Measurements from ENCODE around the gene YWHAH. TPM values are rescaled to one million over a fixed set of nuclear protein-coding genes. Genes with fewer than 3 reads are reported as not detected.
A peak's percentile ranks its signal among the peaks of the same experiment; 100 is the strongest.

Gene YWHAH
- total RNA-seq, 4 donors from 2014 or later: 93.0 to 111 (median 103) TPM

GRCh38 chr22:31969789-31970489 is 25.6 kb downstream of the YWHAH start:
- peak overlapping the region in 1 of 3 donors; percentile 19 for H3K4me3 ChIP-seq (replicated peaks in 1 of 3)
- TF ChIP-seq POLR2A (IDR thresholded peaks at IDR 0.05) (no peak), CTCF (IDR thresholded peaks at IDR 0.05) (peak in 4 of 6 experiments; percentile 51 to 74 (median 62))
- H3K4me1 ChIP-seq: peaks cover 5 to 8% of the 10 kb centered on the region in 2 donors
- H3K36me3 ChIP-seq: no peaks in the 10 kb centered on the region
- H3K9me3 ChIP-seq: no peaks in the 10 kb centered on the region
- DNase-seq: peak; percentile 78 to 83
- H3K27me3 ChIP-seq: no peaks in the 10 kb centered on the region
- WGBS, 2 donors: 31 to 50% methylated on average over 11 to 19 of the region's 19 CpGs
- H3K27ac ChIP-seq: no peak overlapping the region
- intact Hi-C loops (cut with DNase I): loop anchor here (5.0 to 10.0 kb wide), 3 partner anchors 115 to 408 kb away; no protein-coding TSS in a partner anchor

GRCh38 chr22:31970490-31971444 is 26.4 kb downstream of the YWHAH start:
- H3K4me1 ChIP-seq: peaks cover 5 to 8% of the 10 kb centered on the region in 2 donors
- peak overlapping the region in 1 of 3 donors; percentile 48 for H3K27ac ChIP-seq
- H3K9me3 ChIP-seq: no peaks in the 10 kb centered on the region
- intact Hi-C loops (cut with DNase I): loop anchor here (5.0 to 10.0 kb wide), 3 partner anchors 114 to 408 kb away; no protein-coding TSS in a partner anchor
- no peaks in the 10 kb centered on the region for H3K27me3 ChIP-seq
- H3K36me3 ChIP-seq: no peaks in the 10 kb centered on the region
- peak; percentile 26 to 86 (median 78) for TF ChIP-seq CTCF (IDR thresholded peaks at IDR 0.05)
- no peak for TF ChIP-seq POLR2A (IDR thresholded peaks at IDR 0.05)
- peak overlapping the region in 1 of 3 donors; percentile 19 for H3K4me3 ChIP-seq (replicated peaks in 1 of 3)
- DNase-seq: peak; percentile 67 to 69
- 21 to 31% methylated on average over 29 to 46 of the region's 55 CpGs for WGBS, 2 donors

GRCh38 chr22:31972180-31972579 is 27.8 kb downstream of the YWHAH start:
- Histone ChIP-seq H3K27me3 (no peaks in the 10 kb centered on the region), H3K9me3 (no peaks in the 10 kb centered on the region), H3K36me3 (no peaks in the 10 kb centered on the region), H3K4me1 (peaks cover 5 to 8% of the 10 kb centered on the region in 2 donors), H3K27ac (no peak overlapping the region), H3K4me3 (replicated peaks in 1 of 3) (no peak overlapping the region)
- intact Hi-C loops (cut with DNase I): loop anchor here (5.0 to 10.0 kb wide), 3 partner anchors 113 to 410 kb away; no protein-coding TSS in a partner anchor
- DNase-seq: no peak
- 71 to 73% methylated on average over 4 to 9 of the region's 14 CpGs for WGBS, 2 donors
- TF ChIP-seq CTCF (IDR thresholded peaks at IDR 0.05) (no peak), POLR2A (IDR thresholded peaks at IDR 0.05) (no peak)

- H3K9me3 ChIP-seq: no peaks in the 10 kb centered on the region
- 76 to 92% methylated on average over 5 of the region's 5 CpGs for WGBS, 2 donors
- H3K4me3 ChIP-seq (replicated peaks in 1 of 3): no peak overlapping the region
- H3K36me3 ChIP-seq: no peaks in the 10 kb centered on the region
- intact Hi-C loops (cut with DNase I): loop anchor here (5.0 to 10.0 kb wide), 3 partner anchors 111 to 411 kb away; no protein-coding TSS in a partner anchor
- TF ChIP-seq CTCF (IDR thresholded peaks at IDR 0.05) (no peak), POLR2A (IDR thresholded peaks at IDR 0.05) (no peak)
- H3K4me1 ChIP-seq: peaks cover 5 to 8% of the 10 kb centered on the region in 2 donors
- no peak for DNase-seq
- H3K27ac ChIP-seq: no peak overlapping the region
- H3K27me3 ChIP-seq: no peaks in the 10 kb centered on the region
These were observed 29.4 kb downstream of the YWHAH start for GRCh38 chr22:31973739-31974138.

Data from thyroid gland (tissue), 4 donors.